DND-41 (cell line): ENCODE measurements around the gene ZDHHC20.

Experiments
- EZH2 ChIP-seq: IDR thresholded peaks from 3 replicates; pipeline ENCODE4 v1.6.1; 2012; ENCODE audit warnings: borderline replicate concordance, low read depth, mild to moderate bottlenecking, moderate library complexity, low read length, inconsistent platforms; ENCODE audit not compliant: severe bottlenecking
- TF ChIP-seq, protein P1 (sequence below): IDR thresholded peaks from 2 replicates; pipeline ENCODE4 v1.5.1; 2012; ENCODE audit warnings: borderline replicate concordance, low read length, moderate library complexity, mild to moderate bottlenecking; ENCODE audit not compliant: poor library complexity, severe bottlenecking; ENCODE audit errors: extremely low read depth

DNA sequence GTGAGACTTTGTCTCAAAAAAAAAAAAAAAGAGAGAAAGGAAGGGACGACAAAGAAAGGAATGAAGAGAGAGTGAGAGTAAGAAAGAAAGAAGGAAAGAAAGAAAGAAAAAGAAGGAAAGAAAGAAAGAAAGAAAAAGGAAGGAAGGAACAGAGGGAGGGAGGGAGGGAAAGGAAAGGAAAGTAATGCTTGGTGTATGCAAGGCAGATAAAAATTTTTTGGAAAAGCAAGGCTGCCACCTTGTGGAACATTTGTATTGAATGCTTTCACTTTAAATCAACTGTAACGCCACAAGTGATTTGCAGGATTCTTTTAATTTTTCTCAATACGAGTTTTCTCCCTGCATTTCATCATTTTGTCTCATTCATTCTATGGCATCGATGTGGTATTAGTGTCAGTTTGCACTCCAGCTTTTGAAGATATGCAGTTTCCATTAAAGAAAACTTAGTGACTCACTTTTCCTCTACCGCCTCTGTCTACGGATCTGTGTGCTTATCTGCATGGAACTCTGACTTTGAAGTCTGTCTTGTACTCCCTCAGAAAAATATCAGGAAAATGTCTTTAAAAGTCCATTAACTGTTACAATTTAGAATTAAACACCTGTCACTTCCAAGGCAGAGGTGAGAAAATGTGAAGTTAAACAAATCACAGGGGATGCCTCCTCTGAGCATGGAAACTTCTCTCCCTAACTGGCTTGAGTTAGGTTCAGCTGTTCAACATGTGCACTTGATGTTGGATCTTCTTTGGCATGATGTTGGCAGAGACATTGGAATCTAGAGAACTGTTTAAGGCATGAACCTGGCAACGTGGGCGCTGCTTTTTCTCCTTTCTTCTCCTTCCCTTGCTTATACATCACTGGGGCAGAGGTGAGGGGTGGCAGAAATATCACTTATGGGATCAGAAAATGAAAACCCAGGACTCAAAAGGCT is 20.0 kb upstream of the ZDHHC20 start:
- TF ChIP-seq, protein P1, sequence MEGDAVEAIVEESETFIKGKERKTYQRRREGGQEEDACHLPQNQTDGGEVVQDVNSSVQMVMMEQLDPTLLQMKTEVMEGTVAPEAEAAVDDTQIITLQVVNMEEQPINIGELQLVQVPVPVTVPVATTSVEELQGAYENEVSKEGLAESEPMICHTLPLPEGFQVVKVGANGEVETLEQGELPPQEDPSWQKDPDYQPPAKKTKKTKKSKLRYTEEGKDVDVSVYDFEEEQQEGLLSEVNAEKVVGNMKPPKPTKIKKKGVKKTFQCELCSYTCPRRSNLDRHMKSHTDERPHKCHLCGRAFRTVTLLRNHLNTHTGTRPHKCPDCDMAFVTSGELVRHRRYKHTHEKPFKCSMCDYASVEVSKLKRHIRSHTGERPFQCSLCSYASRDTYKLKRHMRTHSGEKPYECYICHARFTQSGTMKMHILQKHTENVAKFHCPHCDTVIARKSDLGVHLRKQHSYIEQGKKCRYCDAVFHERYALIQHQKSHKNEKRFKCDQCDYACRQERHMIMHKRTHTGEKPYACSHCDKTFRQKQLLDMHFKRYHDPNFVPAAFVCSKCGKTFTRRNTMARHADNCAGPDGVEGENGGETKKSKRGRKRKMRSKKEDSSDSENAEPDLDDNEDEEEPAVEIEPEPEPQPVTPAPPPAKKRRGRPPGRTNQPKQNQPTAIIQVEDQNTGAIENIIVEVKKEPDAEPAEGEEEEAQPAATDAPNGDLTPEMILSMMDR, result peak; percentile 75
- no peak for TF ChIP-seq EZH2
